Measurements from ENCODE around the gene RLBP1. TPM values are rescaled to one million over a fixed set of nuclear protein-coding genes. Genes with fewer than 3 reads are reported as not detected.

Gene RLBP1
- total RNA-seq, 6 donors from 2014 or later: not detected

DNA sequence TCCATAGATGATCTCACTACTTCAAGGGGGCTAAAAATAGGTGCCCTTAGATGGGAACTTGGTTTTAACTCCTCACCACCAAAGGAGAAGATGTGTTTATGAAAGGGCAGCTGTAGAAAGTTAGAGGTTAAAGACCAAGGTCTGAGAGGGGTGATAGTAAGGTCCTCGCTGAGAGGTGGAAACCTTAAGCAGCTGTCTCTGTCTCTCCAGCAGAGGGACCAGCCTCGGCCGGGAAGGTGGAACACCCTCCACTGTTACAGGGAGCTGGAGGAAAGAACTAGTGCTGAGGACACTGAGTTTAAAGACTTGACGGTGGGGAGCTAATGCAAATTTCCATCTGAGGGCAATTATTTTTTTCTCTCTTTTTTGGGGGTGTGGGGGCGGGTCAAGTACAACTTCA, 8.9 kb upstream of the RLBP1 start:
- H3K27me3 ChIP-seq: no peaks in the 10 kb centered on the region
- no peaks in the 10 kb centered on the region for H3K4me1 ChIP-seq
- H3K27ac ChIP-seq: no peak overlapping the region
- 44 to 56% methylated on average over 5 of the region's 5 CpGs for WGBS, 2 donors
- ATAC-seq (ENCODE audit: low FRiP score in 2 of 2): no peak
- no peak for TF ChIP-seq POLR2AphosphoS5 (IDR thresholded peaks at IDR 0.05)
- TF ChIP-seq POLR2A (IDR thresholded peaks at IDR 0.05): no peak
- no peaks in the 10 kb centered on the region for H3K9me3 ChIP-seq
- no peak overlapping the region for H3K4me3 ChIP-seq
- DNase-seq: no peak
- no peaks in the 10 kb centered on the region for H3K36me3 ChIP-seq

DNA sequence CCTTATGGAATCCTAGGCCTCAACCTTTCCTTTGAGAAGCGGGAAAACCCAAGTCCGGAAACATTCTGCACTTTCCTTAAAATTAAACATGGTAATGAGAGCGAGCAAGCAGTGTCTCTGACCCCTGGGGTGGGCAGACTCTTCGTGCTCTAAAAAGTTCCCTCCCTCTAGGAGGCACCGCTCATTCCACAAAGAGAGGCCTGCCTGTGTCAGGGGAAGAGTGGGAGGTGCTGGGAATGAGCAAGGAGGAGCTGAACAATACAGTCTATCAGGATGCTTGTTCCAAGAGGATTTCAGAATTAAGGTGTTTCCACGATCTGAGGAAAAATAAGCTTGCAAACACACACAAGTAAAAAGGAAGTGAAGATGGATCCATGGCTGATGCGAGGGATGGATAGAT, 6.0 kb upstream of the RLBP1 start:
- ATAC-seq (ENCODE audit: low FRiP score in 2 of 2) (no peak), DNase-seq (no peak)
- WGBS, 2 donors: 76 to 83% methylated on average over 7 of the region's 7 CpGs
- Histone ChIP-seq H3K4me3 (no peak overlapping the region), H3K27me3 (no peaks in the 10 kb centered on the region), H3K4me1 (no peaks in the 10 kb centered on the region), H3K36me3 (no peaks in the 10 kb centered on the region), H3K27ac (no peak overlapping the region), H3K9me3 (no peaks in the 10 kb centered on the region)
- TF ChIP-seq POLR2A (IDR thresholded peaks at IDR 0.05) (no peak), POLR2AphosphoS5 (IDR thresholded peaks at IDR 0.05) (no peak), EP300 (IDR thresholded peaks at IDR 0.05) (no peak)
- TF ChIP-seq, protein P1, sequence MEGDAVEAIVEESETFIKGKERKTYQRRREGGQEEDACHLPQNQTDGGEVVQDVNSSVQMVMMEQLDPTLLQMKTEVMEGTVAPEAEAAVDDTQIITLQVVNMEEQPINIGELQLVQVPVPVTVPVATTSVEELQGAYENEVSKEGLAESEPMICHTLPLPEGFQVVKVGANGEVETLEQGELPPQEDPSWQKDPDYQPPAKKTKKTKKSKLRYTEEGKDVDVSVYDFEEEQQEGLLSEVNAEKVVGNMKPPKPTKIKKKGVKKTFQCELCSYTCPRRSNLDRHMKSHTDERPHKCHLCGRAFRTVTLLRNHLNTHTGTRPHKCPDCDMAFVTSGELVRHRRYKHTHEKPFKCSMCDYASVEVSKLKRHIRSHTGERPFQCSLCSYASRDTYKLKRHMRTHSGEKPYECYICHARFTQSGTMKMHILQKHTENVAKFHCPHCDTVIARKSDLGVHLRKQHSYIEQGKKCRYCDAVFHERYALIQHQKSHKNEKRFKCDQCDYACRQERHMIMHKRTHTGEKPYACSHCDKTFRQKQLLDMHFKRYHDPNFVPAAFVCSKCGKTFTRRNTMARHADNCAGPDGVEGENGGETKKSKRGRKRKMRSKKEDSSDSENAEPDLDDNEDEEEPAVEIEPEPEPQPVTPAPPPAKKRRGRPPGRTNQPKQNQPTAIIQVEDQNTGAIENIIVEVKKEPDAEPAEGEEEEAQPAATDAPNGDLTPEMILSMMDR (IDR thresholded peaks at IDR 0.05): no peak

DNA sequence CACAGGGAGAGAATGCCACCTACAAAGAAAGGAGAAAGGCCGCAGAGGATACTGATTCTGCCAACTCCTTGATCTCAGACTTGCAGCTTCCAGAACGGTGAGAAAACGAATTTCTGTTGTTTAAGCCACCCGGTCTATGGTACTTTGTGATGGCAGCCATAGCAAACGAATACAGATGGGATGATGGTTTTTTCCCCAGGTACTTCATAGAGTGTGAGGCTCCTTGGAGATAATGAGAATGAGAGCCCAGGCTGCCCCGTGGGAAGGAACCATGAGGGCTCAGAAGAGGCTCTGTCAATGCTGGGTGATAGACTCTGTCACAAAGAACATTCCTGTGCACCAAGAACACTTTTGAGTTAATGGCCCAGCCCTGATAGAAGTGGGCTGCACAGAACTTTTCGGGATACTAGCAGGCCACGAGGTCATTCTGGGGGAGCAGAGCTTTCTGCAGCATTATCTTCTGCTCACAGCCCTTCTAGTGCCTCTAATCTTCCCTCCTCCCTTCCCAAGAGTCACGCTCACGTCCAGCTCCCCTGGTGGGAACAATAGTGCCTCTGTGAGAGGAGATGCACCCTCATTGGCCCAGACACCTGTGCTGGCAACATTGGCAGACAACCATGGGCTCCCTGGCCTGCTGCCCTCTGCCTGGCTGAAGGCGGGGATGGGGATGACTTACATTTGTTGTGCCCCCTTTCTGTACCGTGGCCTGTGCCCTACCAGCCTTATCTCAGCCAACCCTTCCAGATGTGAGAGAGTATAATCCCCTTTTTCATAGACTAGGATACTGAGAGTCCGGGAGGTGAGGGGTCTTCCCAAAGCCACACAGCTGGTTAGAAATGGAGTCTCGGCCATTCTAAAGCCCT, 5.2 kb upstream of the RLBP1 start:
- Histone ChIP-seq H3K27ac (no peak overlapping the region), H3K27me3 (no peaks in the 10 kb centered on the region), H3K4me3 (no peak overlapping the region), H3K36me3 (no peaks in the 10 kb centered on the region), H3K9me3 (no peaks in the 10 kb centered on the region), H3K4me1 (no peaks in the 10 kb centered on the region)
- no peak for ATAC-seq (ENCODE audit: low FRiP score in 2 of 2)
- no peak for TF ChIP-seq POLR2A (IDR thresholded peaks at IDR 0.05)
- no peak for TF ChIP-seq EP300 (IDR thresholded peaks at IDR 0.05)
- TF ChIP-seq, protein P1 (IDR thresholded peaks at IDR 0.05): no peak
- no peak for TF ChIP-seq POLR2AphosphoS5 (IDR thresholded peaks at IDR 0.05)
- DNase-seq: no peak
- WGBS, 2 donors: 87 to 90% methylated on average over 14 of the region's 14 CpGs

DNA sequence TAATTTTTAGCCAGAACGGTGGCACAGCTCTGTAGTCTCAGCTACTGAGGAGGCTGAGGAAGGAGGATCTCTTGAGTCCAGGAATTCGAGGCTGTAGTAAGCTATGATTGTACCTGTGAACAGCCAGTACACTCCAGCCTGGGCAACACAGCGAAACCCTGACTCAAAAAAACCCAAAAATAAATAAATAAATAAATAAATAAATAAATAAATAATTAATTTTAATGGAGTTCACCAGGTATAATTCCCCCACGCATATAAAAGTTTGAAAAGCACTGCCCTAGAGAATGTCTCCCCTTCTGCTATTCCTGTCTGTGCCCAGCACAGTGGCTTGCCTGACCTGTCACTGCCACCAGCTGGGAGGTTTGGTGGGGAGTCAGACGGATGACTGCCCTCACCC, 4.2 kb upstream of the RLBP1 start:
- TF ChIP-seq POLR2AphosphoS5 (IDR thresholded peaks at IDR 0.05) (no peak), EP300 (IDR thresholded peaks at IDR 0.05) (no peak), POLR2A (IDR thresholded peaks at IDR 0.05) (no peak)
- TF ChIP-seq, protein P1 (IDR thresholded peaks at IDR 0.05): no peak

DNA sequence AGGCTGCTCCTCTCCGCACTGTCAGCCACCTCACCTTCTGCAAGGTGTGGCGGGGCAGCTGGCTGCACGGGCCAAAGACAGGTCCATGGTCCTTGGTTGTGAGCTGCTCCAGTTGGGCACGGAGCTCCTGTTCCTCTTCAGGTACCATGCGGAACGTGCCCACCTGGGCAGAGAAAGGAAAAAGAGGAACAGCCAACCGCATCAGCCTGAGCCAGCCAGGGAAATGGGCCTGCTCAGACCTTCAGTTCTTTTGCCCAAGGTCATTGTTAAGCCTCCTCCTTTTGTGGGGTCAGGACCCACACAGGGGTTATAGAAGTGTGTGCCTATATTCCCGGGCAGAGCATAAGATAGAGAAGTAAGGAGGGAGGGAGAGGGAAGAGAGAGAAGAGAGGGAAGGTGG, 2.8 kb downstream of the RLBP1 start:
- no peak for DNase-seq
- Histone ChIP-seq H3K4me3 (no peak overlapping the region), H3K36me3 (no peaks in the 10 kb centered on the region), H3K27ac (no peak overlapping the region), H3K4me1 (no peaks in the 10 kb centered on the region), H3K9me3 (no peaks in the 10 kb centered on the region), H3K27me3 (no peaks in the 10 kb centered on the region)
- no peak for TF ChIP-seq POLR2AphosphoS5 (IDR thresholded peaks at IDR 0.05)
- TF ChIP-seq POLR2A (IDR thresholded peaks at IDR 0.05): no peak
- TF ChIP-seq EP300 (IDR thresholded peaks at IDR 0.05): no peak
- TF ChIP-seq, protein P1 (IDR thresholded peaks at IDR 0.05): no peak
- 90 to 95% methylated on average over 7 to 8 of the region's 8 CpGs for WGBS, 2 donors
- ATAC-seq (ENCODE audit: low FRiP score in 2 of 2): peak in 1 of 2 donors; percentile 24

More for the DNA sequence above, 4.2 kb upstream of the RLBP1 start:
- Histone ChIP-seq H3K4me1 (no peaks in the 10 kb centered on the region), H3K27me3 (no peaks in the 10 kb centered on the region), H3K36me3 (no peaks in the 10 kb centered on the region), H3K9me3 (no peaks in the 10 kb centered on the region), H3K4me3 (no peak overlapping the region), H3K27ac (no peak overlapping the region)
- 93 to 95% methylated on average over 5 of the region's 5 CpGs for WGBS, 2 donors
- ATAC-seq (ENCODE audit: low FRiP score in 2 of 2): no peak
- no peak for DNase-seq

Measured in upper lobe of left lung (tissue), 6 donors.